Stimulated activated effector memory CD8-positive, alpha-beta T cell treated with anti-CD3 and anti-CD28 coated beads, Interleukin-12 subunit alpha, Interleukin-12 subunit beta, amount 100 ng/mL, for 72 hours (primary cell): Measurements from ENCODE around the gene TNS3.
"Not testable (repeated sequence)": the region's sequence is repeated elsewhere in the genome, so short reads cannot be mapped to it uniquely, and the experiment has no call there.

Experiments used
- ATAC-seq: fragments of 150-1000 bp; cut with Tn5 transposase; 2 replicates; pipeline ENCODE4 v1.10.0; 2021
- DNase-seq, 2 donors: peaks; one replicate each; pipeline ENCODE4 v3.0.0; 2021 to 2022; ENCODE audit warnings: low spot score in 2 of 2
- H3K27ac Mint-ChIP-seq: one replicate; pipeline ENCODE4 v1.8.0; 2022; ENCODE audit warnings: mild to moderate bottlenecking, mixed read lengths
- H3K36me3 Mint-ChIP-seq: one replicate; pipeline ENCODE4 v1.8.0; 2022; ENCODE audit warnings: mild to moderate bottlenecking, mixed read lengths
- H3K4me1 Mint-ChIP-seq: one replicate; pipeline ENCODE4 v1.8.0; 2022; ENCODE audit warnings: mixed read lengths
- H3K4me3 Mint-ChIP-seq: one replicate; pipeline ENCODE4 v1.8.0; 2022; ENCODE audit warnings: mild to moderate bottlenecking, mixed read lengths
- H3K9me3 Mint-ChIP-seq: one replicate; pipeline ENCODE4 v1.8.0; 2022; ENCODE audit warnings: mixed read lengths

TNS3 gene

DNA sequence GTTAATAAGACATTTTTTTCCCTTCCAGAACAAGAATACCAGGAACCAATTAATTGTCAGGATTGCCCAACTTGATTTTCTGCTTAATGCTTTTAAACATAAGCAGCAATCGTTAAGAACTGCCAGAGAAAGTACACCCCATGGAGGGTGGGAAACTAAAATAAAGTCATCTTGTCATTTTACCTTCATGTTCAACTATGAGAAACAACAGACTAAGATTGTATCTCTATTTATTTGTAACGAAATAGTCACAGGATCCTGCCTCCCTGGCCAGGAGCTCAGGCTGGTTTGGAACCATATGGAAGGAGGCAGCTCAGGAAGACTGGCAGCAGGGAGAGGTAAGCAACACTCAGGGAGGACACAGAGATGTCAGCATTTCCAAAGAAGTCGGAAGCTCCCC, 129.6 kb downstream of the TNS3 start:
- Mint-ChIP-seq H3K27ac (no peak overlapping the region), H3K4me3 (no peak overlapping the region), H3K9me3 (no peaks in the 10 kb centered on the region), H3K36me3 (no peaks in the 10 kb centered on the region), H3K4me1 (no peaks in the 10 kb centered on the region)
- DNase-seq (no peak), ATAC-seq (no peak)

DNA sequence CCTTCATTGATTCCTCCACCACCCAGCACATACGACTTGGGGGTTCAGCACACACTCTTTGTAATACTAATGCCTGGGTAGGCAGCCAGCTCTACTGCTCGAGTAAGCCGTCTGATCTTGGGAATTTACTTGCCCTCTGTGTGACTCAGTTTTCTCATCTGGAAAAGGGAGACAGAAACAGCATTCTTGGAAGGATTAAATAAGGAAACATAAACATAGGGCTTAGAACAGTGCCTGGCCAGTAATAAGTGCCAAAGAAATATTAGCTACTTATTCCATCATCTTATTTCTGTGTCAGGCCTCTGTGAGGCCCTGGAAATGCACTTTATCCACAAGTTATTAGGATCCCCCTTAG, 130.1 kb downstream of the TNS3 start:
- H3K9me3 Mint-ChIP-seq, result no peaks in the 10 kb centered on the region
- no peaks in the 10 kb centered on the region for H3K4me1 Mint-ChIP-seq
- DNase-seq, result no peak
- no peaks in the 10 kb centered on the region for H3K36me3 Mint-ChIP-seq
- no peak overlapping the region for H3K4me3 Mint-ChIP-seq
- H3K27ac Mint-ChIP-seq, result no peak overlapping the region
- no peak for ATAC-seq

DNA sequence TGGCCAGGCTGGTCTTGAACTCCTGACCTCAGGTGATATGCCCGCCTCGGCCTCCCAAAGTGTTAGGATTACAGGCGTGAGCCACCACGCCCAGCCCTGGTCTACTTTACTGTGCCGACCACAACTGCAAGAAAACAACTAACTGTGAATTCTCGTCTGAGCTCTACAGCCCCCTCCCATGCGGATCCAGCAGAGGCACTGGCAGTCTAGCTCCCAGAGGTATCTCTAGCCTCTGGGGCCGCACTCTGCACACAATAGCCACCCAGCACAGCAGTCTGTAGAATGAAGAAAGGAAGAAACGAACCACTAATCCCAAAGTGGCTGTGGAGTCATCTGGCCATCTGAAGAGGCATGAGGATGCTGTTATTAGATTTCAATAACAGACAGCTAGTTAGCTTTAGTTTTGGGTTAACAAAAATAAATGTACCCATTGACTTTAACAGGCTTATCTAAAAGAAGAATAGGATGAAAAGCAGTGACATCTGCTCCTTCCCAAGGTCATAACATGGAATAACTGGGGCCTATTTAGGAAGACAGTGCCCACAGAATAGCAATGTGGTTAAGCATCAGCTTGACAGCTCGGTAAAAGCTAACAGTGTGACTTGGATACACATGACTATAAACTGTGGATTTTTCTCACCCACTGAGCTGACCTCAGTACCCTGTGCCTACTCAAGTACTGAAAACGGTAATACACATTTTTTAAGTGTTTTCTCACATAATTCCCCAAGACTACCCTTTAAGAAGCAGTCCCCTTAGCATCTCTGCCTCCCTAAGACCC, 131.9 kb downstream of the TNS3 start:
- DNase-seq (no peak), ATAC-seq (no peak)
- no peak overlapping the region for H3K27ac Mint-ChIP-seq
- H3K4me1 Mint-ChIP-seq, result no peaks in the 10 kb centered on the region
- H3K9me3 Mint-ChIP-seq, result no peaks in the 10 kb centered on the region
- no peak overlapping the region for H3K4me3 Mint-ChIP-seq
- no peaks in the 10 kb centered on the region for H3K36me3 Mint-ChIP-seq

DNA sequence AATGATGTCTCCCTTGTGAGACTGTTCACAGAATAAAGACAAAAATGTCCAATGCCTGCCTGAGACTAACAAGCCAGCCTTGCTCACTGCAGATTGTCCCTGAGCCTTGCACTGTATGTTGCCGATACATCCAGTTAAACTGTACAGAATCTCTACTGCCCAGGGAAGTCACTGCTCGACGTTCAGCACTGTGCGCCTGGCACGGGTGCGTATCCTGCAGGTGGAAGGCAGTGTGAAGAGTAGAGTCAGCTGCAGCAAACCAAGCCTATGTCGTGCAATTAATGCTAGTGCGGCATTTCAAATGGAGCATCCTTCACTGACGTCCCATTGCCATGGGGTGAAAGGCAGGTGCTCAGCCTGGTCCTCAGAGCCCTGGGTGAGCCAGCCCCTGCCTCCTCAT, 132.9 kb downstream of the TNS3 start:
- Mint-ChIP-seq H3K4me3 (no peak overlapping the region), H3K4me1 (no peaks in the 10 kb centered on the region), H3K36me3 (no peaks in the 10 kb centered on the region), H3K27ac (no peak overlapping the region), H3K9me3 (no peaks in the 10 kb centered on the region)
- DNase-seq (no peak), ATAC-seq (no peak)

DNA sequence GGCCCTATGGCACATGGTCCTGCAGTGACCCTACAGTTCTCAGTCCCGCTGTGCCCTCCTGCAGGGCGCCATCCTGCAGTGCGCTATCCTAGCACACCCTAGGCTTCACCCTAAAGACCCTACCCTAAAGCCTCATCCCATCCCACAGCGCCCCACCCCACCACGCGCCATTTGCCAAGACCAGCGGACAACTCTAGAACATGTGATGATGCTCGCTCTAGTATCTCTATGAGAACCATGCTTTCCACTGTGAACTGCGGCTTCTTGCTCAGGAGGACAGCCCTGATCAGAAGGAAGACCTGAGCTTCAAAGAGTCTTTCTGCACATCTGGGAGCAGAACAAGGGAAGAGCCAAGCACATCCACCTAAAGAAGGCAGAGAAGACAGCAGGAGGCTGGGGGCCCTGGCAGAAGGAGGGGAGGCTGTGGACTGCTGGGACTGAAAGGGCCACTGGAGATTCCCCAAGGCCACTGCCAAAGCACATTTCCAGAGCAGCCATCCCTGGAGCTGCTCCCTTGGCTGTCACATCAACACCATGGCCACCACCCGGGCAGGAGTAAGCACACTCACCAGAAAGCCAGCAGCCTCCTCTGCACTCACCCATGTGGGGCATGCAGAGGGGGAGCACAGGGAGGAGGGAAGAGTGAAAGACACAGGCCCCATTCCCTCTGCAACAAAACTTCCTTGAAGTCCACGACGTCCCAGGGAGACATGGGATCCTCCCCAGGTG, 134.1 kb downstream of the TNS3 start:
- no peaks in the 10 kb centered on the region for H3K36me3 Mint-ChIP-seq
- H3K27ac Mint-ChIP-seq, result no peak overlapping the region
- ATAC-seq (no peak), DNase-seq (no peak)
- H3K9me3 Mint-ChIP-seq, result no peaks in the 10 kb centered on the region
- H3K4me3 Mint-ChIP-seq, result no peak overlapping the region
- H3K4me1 Mint-ChIP-seq, result no peaks in the 10 kb centered on the region

DNA sequence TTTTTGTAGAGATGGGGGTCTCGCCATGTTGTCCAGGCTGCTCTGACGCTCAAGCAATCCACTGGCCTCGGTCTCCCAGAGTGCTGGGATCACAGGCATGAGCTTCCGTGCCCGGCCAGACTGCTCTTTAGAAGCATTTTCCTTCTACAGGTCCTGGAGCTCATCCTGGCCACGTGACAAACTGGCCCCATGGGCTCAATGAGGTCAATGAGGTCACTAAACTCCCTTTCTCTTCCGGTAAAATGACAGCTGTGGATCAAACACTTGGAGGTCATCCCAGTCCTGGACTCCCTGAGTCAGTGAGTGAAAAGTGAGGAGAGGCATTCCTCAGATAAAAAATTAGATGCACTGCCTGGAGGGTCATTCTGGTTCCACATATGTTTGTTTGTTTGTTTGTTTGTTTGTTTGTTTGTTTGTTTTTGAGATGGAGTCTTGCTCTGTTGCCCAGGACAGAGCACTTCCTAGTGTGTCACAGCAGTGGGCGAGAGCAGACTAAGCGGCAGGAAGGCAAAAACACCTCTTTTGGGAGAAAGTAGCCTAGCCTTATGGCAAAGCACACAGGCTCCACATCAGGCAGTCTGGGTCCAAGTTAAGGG, 134.9 kb downstream of the TNS3 start:
- ATAC-seq, result no peak
- Mint-ChIP-seq H3K27ac (no peak overlapping the region), H3K4me3 (no peak overlapping the region), H3K4me1 (no peaks in the 10 kb centered on the region), H3K9me3 (no peaks in the 10 kb centered on the region), H3K36me3 (no peaks in the 10 kb centered on the region)
- DNase-seq, result no peak

DNA sequence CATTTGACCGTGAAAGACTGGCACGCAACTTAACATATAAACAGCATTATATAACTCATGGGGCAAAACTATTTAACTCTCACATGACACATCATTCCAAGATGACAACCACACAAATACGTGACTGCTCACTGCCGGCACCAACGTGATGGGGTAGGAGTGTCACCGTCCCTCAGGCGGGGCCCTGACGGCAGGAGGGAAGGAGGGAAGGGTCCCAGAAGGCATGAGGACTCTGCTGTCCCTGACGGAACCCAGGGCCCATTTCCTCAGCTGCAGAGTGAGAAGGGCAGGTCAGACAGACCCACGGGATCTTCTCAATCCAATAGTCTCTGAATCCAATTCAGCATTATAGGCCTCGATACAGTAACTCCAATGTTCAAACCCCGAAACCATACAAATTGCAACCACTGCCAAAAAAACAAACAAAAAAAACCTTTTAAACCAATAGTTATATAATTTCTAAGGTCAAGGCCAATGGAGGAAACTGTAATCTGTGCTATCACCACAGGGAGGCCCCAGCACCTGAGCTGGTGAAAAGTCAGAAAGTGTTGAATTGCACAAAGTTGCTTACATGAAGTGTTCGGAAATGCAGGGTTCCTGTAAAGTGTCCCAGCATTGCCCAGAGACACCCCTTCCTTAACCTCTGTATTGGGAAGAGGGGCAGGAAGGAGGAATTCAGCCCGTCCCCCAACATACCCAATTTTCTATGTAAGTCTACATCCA, 137.4 kb downstream of the TNS3 start:
- Mint-ChIP-seq H3K9me3 (no peaks in the 10 kb centered on the region), H3K4me1 (no peaks in the 10 kb centered on the region), H3K27ac (no peak overlapping the region), H3K36me3 (no peaks in the 10 kb centered on the region), H3K4me3 (no peak overlapping the region)
- DNase-seq (no peak), ATAC-seq (no peak)

DNA sequence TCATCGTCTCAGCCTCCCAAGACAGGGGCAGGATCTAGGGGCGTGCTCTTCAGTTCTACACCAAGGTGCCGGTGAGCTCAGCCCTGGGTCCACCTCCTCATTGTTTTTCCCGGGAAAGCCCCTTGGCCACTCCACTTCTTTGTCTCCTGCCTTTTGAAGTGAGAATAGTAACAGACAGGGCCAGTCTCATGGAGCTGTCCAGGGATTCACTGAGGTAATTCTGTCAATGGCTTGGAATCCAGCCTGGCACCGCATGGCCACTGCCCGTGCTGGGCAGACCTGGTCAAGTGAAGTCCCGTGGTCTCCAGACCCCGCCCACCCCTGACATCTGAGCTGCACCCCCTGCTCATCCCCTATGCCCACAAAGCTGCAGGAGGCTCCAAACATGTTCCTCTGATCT, 138.9 kb downstream of the TNS3 start:
- DNase-seq (no peak), ATAC-seq (no peak)
- Mint-ChIP-seq H3K9me3 (no peaks in the 10 kb centered on the region), H3K4me3 (no peak overlapping the region), H3K27ac (no peak overlapping the region), H3K36me3 (no peaks in the 10 kb centered on the region), H3K4me1 (no peaks in the 10 kb centered on the region)

DNA sequence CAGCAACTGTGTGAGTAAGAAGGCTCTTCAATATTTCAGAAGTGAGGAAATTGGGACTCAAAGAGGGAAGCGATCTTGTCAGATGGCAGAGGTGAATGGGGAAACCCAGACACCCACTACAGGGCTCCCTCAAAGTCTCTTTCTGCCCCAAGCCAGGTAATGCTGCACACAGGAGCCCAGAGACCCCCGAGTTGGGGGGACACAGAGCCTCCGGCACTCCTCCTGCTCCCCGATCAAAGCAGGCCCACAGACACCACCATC, 139.4 kb downstream of the TNS3 start:
- Mint-ChIP-seq H3K4me3 (no peak overlapping the region), H3K36me3 (no peaks in the 10 kb centered on the region), H3K9me3 (no peaks in the 10 kb centered on the region), H3K4me1 (no peaks in the 10 kb centered on the region), H3K27ac (no peak overlapping the region)
- no peak for ATAC-seq
- no peak for DNase-seq

DNA sequence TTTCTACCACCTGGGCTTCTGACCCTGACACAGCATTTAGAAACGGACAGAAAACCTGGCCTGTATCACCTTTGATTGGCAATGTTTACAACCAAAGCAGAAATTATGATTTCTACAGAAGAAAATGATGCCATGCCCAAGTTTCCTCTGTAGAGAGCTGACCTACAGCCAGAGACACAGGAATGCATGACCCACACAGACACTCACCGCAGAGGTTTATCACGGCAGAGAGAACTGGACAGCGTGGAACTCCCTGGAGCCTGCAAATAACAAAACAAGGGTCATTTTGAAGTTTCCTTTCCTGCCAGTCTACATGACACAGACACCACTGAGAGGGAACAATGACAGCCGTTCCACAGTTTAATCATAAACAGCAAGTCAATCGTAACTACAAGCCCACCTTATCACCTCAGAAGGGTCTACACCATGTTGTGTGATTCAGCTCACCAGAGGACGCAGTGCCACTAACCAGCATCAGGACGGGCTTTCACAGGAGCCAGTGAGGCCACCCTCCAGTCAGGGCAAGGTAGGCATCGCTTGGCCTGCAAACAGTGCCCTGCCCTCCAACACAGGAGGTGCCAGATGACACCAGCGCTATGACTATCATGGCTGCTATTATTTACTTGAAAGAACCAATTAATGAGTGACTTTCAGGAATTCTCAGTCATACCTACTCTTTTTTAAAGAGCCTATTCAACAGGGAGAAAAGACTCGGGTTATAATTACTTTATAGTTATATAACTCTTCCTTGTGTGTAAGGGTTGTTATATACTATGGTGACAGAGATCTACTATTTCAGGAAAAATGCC, 139.9 kb downstream of the TNS3 start:
- ATAC-seq (no peak), DNase-seq (no peak)
- Mint-ChIP-seq H3K27ac (no peak overlapping the region), H3K36me3 (no peaks in the 10 kb centered on the region), H3K4me1 (no peaks in the 10 kb centered on the region), H3K9me3 (no peaks in the 10 kb centered on the region), H3K4me3 (no peak overlapping the region)

DNA sequence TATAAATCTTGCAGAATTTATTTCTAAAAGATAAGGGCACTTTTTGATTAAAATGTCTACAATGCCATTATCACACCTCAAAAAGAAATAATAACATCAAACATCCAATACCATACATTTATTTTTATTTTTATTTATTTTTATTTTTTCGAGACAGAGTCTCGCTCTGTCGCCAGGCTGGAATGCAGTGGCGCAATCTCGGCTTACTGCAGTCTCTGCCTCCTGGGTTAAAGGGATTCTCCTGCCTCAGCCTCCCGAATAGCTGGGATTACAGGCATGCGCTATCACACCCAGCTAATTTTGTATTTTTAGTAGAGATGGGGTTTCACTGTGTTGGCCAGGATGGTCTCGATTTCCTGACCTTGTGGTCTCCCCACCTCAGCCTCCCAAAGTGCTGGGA, 140.9 kb downstream of the TNS3 start:
- DNase-seq, H3K9me3 Mint-ChIP-seq, H3K4me1 Mint-ChIP-seq, H3K27ac Mint-ChIP-seq, H3K4me3 Mint-ChIP-seq, ATAC-seq, H3K36me3 Mint-ChIP-seq: not testable (repeated sequence)

DNA sequence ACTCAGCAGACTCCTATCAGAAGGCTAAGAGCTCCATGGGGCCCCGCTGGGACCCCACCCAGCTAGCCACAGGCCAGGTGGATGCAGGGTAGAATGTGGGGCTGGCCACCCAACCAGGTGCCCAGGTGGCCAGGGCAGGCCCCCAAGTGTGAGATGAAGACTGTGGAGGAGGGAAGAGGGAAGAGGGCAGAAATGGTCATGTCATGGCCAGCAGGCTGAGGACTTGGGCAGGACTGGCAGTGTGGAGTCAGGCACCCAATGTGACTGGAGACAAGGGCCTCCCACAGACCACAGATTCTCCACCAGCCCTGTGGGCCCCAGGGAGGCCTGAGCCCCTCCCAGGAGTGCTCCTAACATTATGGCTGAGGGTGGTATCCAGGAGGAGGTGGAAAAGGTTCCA, 141.6 kb downstream of the TNS3 start:
- Mint-ChIP-seq H3K4me3 (no peak overlapping the region), H3K27ac (no peak overlapping the region), H3K36me3 (no peaks in the 10 kb centered on the region), H3K9me3 (no peaks in the 10 kb centered on the region), H3K4me1 (no peaks in the 10 kb centered on the region)
- DNase-seq (no peak), ATAC-seq (no peak)

DNA sequence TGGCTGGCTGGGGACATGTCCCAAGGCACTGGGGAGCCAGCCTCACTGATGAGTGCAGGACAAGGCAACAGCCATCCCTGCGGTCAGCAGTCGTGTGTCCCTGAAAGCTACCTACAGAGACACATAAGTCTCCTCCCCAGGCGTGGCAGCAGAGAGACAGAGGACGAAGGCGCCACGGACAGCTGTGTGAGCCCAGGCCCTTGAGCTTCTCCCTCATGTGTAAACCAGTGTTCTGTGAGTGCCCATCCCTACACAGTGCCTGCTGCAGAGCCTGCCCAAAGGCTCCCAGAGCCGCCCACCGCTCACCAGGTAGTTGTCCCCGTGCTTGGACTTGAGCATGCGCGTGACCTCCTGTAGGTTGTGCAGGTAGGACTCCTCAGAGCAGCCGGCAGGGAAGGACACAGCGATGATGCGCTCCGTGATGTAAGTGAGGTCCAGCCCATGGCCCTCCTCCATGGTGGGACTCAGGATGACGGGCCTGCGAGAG, 142.7 kb downstream of the TNS3 start:
- ATAC-seq (peak; percentile 17), DNase-seq (no peak)
- H3K9me3 Mint-ChIP-seq, result no peaks in the 10 kb centered on the region
- H3K36me3 Mint-ChIP-seq, result no peaks in the 10 kb centered on the region
- no peak overlapping the region for H3K4me3 Mint-ChIP-seq
- H3K4me1 Mint-ChIP-seq, result no peaks in the 10 kb centered on the region
- no peak overlapping the region for H3K27ac Mint-ChIP-seq

DNA sequence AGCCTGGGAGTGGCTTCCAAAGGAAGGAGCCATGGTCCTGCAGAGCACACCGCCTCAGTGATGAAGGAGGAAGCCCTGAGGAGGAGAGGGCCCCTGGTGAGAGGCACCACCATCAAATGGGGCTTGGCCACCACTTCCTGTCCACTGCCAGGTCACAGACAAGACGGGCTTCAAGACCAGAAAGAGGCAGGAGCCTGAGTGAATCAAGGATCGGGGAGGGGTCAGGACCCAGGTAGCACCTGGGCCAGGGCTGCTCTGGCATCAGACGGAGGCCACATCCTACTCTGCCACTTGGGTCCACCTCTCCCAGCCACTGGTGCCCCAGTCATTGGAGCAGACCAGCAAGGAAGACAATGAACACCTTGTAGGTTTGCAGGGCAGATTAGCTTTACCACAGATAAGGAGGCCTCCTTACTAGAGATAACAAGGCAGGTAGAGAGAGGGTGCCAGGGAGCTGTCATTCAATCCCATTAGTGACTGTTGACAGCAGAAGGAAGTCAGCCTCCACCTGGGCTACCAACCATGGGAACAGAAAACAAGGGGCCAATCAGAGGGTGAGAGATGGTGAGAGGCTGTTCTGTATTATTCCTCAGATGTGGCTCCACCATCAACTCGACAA, 143.4 kb downstream of the TNS3 start:
- DNase-seq (no peak), ATAC-seq (no peak)
- Mint-ChIP-seq H3K36me3 (no peaks in the 10 kb centered on the region), H3K4me3 (no peak overlapping the region), H3K9me3 (no peaks in the 10 kb centered on the region), H3K4me1 (no peaks in the 10 kb centered on the region), H3K27ac (no peak overlapping the region)

DNA sequence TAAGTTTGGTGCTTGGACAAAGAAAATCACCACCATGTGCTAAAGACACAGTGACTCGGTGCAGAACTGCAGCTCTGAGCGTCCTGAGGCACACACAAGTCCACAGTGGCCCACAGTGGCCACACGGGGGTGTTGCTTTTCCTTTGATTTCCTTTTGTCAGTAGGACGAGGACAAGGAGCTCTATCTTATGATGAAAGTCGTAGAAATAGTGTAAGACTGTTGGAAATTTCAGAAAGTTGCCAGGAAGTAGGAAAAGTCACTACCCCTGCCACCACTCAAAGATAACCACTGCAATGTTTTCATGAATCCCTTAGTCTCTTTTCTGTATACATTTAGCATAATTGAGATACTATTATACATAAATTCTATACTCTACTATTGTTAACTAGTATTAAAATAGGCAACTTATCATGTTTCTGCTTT, 146.0 kb downstream of the TNS3 start:
- Mint-ChIP-seq H3K9me3 (no peaks in the 10 kb centered on the region), H3K36me3 (no peaks in the 10 kb centered on the region), H3K4me1 (no peaks in the 10 kb centered on the region), H3K4me3 (no peak overlapping the region), H3K27ac (no peak overlapping the region)
- DNase-seq (no peak), ATAC-seq (no peak)
